ENCODE results near the gene KLF15.
A peak's percentile ranks its signal among the peaks of the same experiment; 100 is the strongest.

Gene KLF15

DNA sequence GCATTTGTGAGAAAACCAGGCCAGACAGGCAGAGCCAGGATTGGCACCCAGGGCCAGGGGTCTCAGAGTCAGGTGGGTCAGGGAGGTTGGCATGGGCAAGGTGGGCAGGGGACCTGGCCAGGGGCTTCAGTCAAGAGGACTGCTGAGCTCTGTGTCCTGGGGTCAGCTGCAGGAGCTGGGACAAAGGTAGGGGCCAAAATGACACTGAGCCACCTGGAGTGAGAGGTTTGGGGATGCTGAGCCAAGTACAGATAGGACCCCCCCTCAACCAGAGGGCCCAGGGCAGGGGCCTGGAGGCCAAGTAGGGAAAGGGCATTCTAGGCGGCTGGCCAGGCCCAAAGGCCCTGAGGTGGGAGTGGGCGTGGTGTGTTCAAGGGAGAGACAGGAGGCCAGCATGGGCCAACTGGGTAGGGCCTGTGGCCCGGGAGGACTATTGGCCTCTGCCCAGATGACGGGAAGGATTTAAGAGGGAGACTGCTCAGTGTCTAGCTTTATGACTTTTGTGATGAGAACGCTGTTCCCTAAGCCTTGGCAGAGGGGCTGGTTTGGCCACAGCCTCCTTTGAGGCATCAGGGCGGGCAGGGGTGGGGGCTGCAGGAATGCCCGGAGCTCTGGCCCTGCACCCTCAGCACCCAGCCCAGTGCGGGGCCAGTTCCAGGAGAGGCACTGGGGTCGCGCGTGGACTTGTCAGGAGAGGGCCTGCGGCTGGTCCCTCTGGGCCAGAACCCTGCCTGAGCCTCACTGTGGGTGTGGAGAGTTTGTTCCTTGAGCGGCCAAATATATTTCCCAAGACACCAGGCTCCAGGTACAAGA, 40.6 kb upstream of the KLF15 start:
- DNase-seq (ENCODE audit: insufficient read length, low spot score) (no peak), FAIRE-seq (no peak)
- no peak for TF ChIP-seq SPI1 (IDR thresholded peaks at IDR 0.05; ENCODE audit: low read depth, low read length)
- no peak for TF ChIP-seq POU2F2 (IDR thresholded peaks at IDR 0.05; ENCODE audit: low read depth, low read length)
- TF ChIP-seq POLR2AphosphoS5 (IDR thresholded peaks at IDR 0.05; ENCODE audit: low read depth, low read length), result no peak
- no peak for TF ChIP-seq PAX5 (IDR thresholded peaks at IDR 0.05; ENCODE audit: insufficient read depth, low read length, severe bottlenecking)
- no peak for TF ChIP-seq POLR2A (IDR thresholded peaks at IDR 0.05; ENCODE audit: low read depth, low read length)
- TF ChIP-seq TAF1 (IDR thresholded peaks at IDR 0.05; ENCODE audit: low read depth, low read length), result no peak

DNA sequence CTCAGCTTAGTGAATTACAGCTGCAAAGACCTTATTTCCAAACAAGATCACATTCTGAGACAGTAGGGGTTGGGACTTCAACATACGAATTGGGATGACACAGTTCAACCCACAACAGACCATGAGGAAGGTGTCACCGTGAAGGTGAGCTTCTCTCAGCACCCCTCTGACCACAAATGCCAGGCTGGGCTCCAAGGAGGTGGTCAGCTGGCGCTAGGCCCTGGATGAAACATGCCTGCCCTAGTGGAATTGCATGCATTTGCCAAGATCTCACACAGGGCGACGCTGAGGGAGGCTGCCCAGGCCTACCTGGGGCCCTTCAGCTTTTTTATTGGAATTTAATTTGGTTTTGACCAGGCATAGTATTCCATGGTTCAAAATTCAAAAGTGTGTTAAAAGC, 39.3 kb upstream of the KLF15 start:
- DNase-seq (ENCODE audit: insufficient read length, low spot score) (no peak), FAIRE-seq (no peak)
- TF ChIP-seq POU2F2 (IDR thresholded peaks at IDR 0.05; ENCODE audit: low read depth, low read length) (no peak), PAX5 (IDR thresholded peaks at IDR 0.05; ENCODE audit: insufficient read depth, low read length, severe bottlenecking) (no peak), POLR2AphosphoS5 (IDR thresholded peaks at IDR 0.05; ENCODE audit: low read depth, low read length) (no peak), SPI1 (IDR thresholded peaks at IDR 0.05; ENCODE audit: low read depth, low read length) (no peak), POLR2A (IDR thresholded peaks at IDR 0.05; ENCODE audit: low read depth, low read length) (no peak), TAF1 (IDR thresholded peaks at IDR 0.05; ENCODE audit: low read depth, low read length) (no peak)

DNA sequence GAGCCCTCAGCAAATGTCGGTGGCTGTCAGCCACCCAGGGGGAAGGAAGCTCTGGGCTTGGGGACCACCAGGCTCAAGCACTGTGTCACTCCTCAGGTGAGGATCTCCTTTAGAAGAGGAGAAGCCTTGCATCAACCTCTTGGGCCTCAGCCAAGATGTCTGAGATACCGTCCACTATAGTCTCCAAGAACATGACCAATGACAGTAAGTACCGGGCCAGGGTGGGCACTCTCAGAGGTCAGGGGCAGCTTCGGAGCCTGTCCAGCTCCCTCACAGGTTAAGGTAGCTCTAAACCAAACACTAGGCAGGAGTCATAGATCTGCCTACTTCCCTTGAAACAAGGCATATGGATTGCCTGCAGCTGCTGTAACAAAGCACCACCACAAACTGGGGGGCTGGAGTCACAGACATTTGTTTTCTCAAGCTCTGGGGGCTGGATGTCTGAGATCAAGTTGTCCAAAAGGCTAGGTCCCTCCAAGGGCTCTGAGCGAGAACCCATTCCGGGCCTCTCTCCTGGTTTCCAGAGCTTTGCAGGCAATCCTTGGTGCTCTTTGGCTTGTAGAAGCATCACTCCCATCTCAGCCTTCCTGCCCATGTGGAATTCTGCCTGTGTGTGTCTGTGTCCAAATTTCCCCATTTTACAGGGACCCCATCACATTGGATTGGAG, 38.8 kb upstream of the KLF15 start:
- TF ChIP-seq SPI1 (IDR thresholded peaks at IDR 0.05; ENCODE audit: low read depth, low read length) (no peak), POLR2AphosphoS5 (IDR thresholded peaks at IDR 0.05; ENCODE audit: low read depth, low read length) (no peak), PAX5 (IDR thresholded peaks at IDR 0.05; ENCODE audit: insufficient read depth, low read length, severe bottlenecking) (no peak), TAF1 (IDR thresholded peaks at IDR 0.05; ENCODE audit: low read depth, low read length) (no peak)
- DNase-seq (ENCODE audit: insufficient read length, low spot score), result no peak
- FAIRE-seq, result no peak

DNA sequence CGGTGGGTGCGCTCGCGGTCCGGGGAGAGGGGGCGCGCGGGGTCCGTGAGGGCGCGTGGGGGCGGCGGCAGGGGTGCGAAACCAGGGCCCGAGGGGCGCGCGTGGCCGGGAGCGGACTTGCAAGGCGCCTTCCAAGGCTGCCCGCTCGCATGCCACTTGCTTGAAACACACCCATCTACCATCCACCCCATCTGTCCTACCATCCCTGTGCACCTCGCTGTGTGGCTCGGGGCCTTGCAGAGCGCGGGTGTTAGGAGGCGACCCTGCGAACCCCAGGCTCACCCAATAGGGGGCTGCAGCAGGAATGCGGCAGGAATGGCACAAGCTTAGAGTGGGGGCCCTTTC, 37.7 kb upstream of the KLF15 start:
- DNase-seq (ENCODE audit: insufficient read length, low spot score) (no peak), FAIRE-seq (no peak)
- TF ChIP-seq POU2F2 (IDR thresholded peaks at IDR 0.05; ENCODE audit: low read depth, low read length), result no peak
- no peak for TF ChIP-seq TAF1 (IDR thresholded peaks at IDR 0.05; ENCODE audit: low read depth, low read length)
- no peak for TF ChIP-seq PAX5 (IDR thresholded peaks at IDR 0.05; ENCODE audit: insufficient read depth, low read length, severe bottlenecking)
- no peak for TF ChIP-seq POLR2AphosphoS5 (IDR thresholded peaks at IDR 0.05; ENCODE audit: low read depth, low read length)
- no peak for TF ChIP-seq SPI1 (IDR thresholded peaks at IDR 0.05; ENCODE audit: low read depth, low read length)
- TF ChIP-seq POLR2A (IDR thresholded peaks at IDR 0.05; ENCODE audit: low read depth, low read length), result no peak

DNA sequence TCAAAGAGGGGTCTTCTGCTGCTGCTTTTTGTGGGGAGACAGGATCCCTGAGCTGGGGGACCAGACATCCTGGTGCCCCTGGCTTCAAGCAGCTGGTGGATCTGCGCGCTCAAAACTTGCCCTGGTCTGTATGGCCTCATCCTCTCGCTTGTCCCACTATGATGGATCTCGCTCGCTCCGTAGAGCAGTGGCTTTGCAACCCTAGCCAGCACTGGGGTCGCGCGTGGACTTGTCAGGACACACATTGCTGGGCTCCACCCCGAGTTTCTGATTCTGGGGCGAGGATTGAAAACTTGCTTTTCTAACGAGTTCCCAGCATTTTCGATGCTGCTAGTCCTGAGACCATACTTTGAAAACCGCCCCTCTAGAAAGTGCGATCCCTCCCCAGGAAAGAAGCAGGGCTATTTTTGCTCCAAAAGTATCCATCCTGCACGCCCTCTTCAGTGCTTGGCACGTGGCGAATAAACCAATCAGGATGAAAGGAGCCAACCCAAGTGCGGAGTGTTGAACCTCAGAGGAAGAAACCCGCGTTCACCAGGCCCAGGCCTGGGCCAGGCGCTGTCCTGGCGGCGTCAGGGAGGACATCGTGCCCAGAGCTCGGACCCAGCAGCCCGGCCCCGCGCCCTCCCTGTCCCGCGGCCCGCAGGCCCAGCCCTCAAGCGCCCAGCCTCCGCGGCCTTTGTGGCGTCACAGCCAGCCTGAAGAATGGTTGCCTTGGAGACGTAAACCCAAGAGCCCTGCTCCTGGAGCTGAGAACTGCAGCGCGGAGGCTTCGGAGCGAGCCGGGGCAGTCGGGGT, 37.2 kb upstream of the KLF15 start, which contains the start of gene CFAP100:
CFAP100 (plus strand) TSS at position 731 of the 798 bp plus-strand sequence. CDS start 1,092 bp downstream, outside the sequence.
- DNase-seq (ENCODE audit: insufficient read length, low spot score), result no peak
- FAIRE-seq, result no peak

DNA sequence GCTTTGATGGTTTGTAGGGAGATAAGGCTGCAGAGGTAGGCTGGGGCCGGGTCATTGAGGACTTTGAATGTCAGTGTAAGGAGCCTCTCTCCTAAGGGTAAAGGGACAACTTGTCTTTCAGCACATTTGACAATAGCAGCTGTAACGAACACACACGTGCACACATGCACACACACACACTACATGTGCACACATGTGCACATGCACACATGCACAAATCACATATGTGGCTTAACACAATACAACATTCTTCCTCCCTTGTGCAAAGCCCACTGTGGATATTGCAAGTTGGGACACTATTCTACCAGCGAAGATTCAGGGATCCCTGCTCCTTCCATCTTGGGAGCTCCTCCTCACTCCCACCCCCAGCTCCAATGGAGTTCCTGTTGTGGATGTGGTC, 36.4 kb upstream of the KLF15 start:
- FAIRE-seq (no peak), DNase-seq (ENCODE audit: insufficient read length, low spot score) (no peak)
- TF ChIP-seq POLR2A (IDR thresholded peaks at IDR 0.05; ENCODE audit: low read depth, low read length) (no peak), SPI1 (IDR thresholded peaks at IDR 0.05; ENCODE audit: low read depth, low read length) (no peak), POU2F2 (IDR thresholded peaks at IDR 0.05; ENCODE audit: low read depth, low read length) (no peak)

More for the DNA sequence above, 37.2 kb upstream of the KLF15 start, which contains the start of gene CFAP100:
- TF ChIP-seq SPI1 (IDR thresholded peaks at IDR 0.05; ENCODE audit: low read depth, low read length) (no peak), PAX5 (IDR thresholded peaks at IDR 0.05; ENCODE audit: insufficient read depth, low read length, severe bottlenecking) (no peak), TAF1 (IDR thresholded peaks at IDR 0.05; ENCODE audit: low read depth, low read length) (no peak)

DNA sequence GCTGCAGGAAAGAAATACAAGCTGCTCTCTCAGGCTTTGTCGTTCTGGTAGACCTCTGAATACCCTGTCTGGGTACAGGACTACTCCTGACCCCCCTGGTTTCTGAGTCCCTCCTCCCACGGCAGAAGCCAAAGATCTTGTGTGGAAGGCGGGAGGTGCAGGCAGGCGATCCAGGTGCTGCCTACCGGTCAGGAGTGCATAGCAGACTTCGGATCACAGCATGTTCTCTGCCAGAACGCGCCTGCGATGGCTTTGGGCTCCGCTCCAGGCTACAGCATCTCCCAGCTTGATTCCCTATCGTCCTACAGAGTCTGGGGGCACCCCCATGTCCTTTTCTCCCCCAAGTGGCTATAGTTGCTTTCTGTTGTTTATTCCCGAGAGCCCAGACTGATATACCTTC, 35.0 kb upstream of the KLF15 start:
- TF ChIP-seq POU2F2 (IDR thresholded peaks at IDR 0.05; ENCODE audit: low read depth, low read length) (no peak), POLR2AphosphoS5 (IDR thresholded peaks at IDR 0.05; ENCODE audit: low read depth, low read length) (no peak), PAX5 (IDR thresholded peaks at IDR 0.05; ENCODE audit: insufficient read depth, low read length, severe bottlenecking) (no peak), SPI1 (IDR thresholded peaks at IDR 0.05; ENCODE audit: low read depth, low read length) (no peak), POLR2A (IDR thresholded peaks at IDR 0.05; ENCODE audit: low read depth, low read length) (no peak), TAF1 (IDR thresholded peaks at IDR 0.05; ENCODE audit: low read depth, low read length) (no peak)
- DNase-seq (ENCODE audit: insufficient read length, low spot score) (no peak), FAIRE-seq (no peak)

DNA sequence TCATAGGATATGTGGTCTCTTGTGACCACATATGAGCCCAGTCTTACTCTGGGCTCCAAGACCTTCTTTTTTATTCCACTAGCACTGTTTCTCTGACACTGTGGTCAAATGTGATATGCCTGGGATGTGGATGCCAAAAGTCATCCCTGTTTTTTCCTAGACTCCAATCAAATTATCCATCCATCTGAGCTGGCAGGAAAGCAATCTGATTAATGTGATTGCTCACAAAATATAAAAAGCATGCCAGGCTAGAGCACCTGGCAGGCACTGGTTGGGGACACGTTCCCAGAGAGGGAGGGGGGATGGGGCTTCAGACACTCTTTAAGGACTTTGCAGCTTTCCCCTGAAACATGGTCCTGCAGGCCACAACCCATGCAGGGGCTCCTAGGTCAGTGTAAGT, 34.4 kb upstream of the KLF15 start:
- DNase-seq (ENCODE audit: insufficient read length, low spot score) (no peak), FAIRE-seq (no peak)
- no peak for TF ChIP-seq POLR2AphosphoS5 (IDR thresholded peaks at IDR 0.05; ENCODE audit: low read depth, low read length)
- TF ChIP-seq POU2F2 (IDR thresholded peaks at IDR 0.05; ENCODE audit: low read depth, low read length), result no peak
- TF ChIP-seq SPI1 (IDR thresholded peaks at IDR 0.05; ENCODE audit: low read depth, low read length), result no peak

DNA sequence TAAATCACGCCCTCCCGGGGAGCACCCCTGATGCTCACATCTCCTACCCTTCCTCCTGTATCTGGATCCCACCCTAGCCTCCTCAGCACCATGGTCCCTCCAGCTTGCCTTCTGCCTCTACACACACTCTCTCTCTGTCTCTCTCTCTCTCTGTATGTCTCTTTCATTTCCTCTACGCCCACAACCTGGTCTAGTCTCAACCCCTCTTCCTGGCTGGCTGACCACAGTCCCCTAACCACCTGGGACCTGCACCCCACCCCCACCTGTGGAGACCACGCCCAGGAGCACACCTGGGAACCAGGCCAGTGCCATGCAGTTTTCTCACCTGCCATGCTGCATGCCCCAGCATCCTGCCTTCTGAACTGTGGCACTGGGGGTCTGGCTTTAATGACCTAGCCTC, 33.5 kb upstream of the KLF15 start:
- FAIRE-seq, result no peak

More for the DNA sequence above, 33.5 kb upstream of the KLF15 start:
- no peak for DNase-seq (ENCODE audit: insufficient read length, low spot score)
- TF ChIP-seq SPI1 (IDR thresholded peaks at IDR 0.05; ENCODE audit: low read depth, low read length) (peak; percentile 49; the same call in 1 of the 2 replicates), PAX5 (IDR thresholded peaks at IDR 0.05; ENCODE audit: insufficient read depth, low read length, severe bottlenecking) (no peak)
